Stimulated activated memory B cell treated with anti-CD40 and anti-IgM and Interleukin-4, amounts not matched to agents 10 μg/mL and 1 μg/mL and 100 μg/mL, for 72 hours (primary cell): ENCODE data around the gene C12orf75.
"Not testable (repeated sequence)": the region's sequence is repeated elsewhere in the genome, so short reads cannot be mapped to it uniquely, and the experiment has no call there.

Experiments used
- ATAC-seq: fragments of 150-1000 bp; cut with Tn5 transposase; 2 replicates; pipeline ENCODE4 v1.10.0; 2021
- H3K27ac Mint-ChIP-seq: one replicate; pipeline ENCODE4 v1.8.0; 2022; ENCODE audit warnings: mild to moderate bottlenecking, mixed read lengths
- H3K27me3 Mint-ChIP-seq: one replicate; pipeline ENCODE4 v1.8.0; 2022; ENCODE audit warnings: mixed read lengths
- H3K36me3 Mint-ChIP-seq: one replicate; pipeline ENCODE4 v1.8.0; 2022; ENCODE audit warnings: mixed read lengths
- H3K4me1 Mint-ChIP-seq: one replicate; pipeline ENCODE4 v1.8.0; 2022; ENCODE audit warnings: mixed read lengths
- H3K4me3 Mint-ChIP-seq: one replicate; pipeline ENCODE4 v1.8.0; 2022; ENCODE audit warnings: mild to moderate bottlenecking, moderate library complexity, mixed read lengths
- H3K9me3 Mint-ChIP-seq: one replicate; pipeline ENCODE4 v1.8.0; 2022; ENCODE audit warnings: mixed read lengths

C12orf75 gene

DNA sequence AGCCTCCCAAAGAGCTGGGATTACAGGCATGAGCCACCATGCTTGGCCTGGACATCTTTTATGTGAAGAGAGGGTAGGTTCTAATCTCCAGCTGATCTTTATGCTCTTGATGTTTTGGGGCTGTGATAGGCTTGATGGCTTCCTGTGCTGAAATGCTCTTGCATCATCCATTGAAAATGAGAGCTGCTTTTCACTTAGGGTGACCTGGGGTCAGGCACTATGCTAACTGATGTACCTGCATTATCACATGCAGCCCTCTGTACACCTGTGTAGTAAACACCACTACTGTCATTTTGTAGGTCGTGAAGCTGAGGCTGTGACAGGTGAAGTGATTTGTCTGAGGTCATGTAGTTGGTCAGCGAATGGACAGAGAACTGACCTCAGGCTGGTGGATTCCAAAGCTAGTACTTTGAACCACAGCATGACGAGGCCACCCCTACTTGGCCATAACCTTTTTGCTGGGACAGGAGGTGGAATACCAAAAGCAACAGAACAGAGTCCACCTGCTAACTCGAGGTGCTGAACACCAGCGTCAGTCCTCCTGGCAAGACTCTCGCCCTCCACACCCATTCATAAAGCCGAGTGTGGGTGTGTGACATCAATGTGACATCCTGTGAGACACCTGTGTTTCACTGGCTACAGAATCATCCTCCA lies 69.1 kb downstream of the C12orf75 start:
- no peak for ATAC-seq
- Mint-ChIP-seq H3K9me3 (peaks cover 12% of the 10 kb centered on the region), H3K27me3 (no peaks in the 10 kb centered on the region), H3K36me3 (peaks cover 13% of the 10 kb centered on the region), H3K4me3 (no peak overlapping the region), H3K27ac (no peak overlapping the region), H3K4me1 (no peaks in the 10 kb centered on the region)

- H3K27ac Mint-ChIP-seq, result no peak overlapping the region
- no peaks in the 10 kb centered on the region for H3K27me3 Mint-ChIP-seq
- H3K4me1 Mint-ChIP-seq, result no peaks in the 10 kb centered on the region
- H3K9me3 Mint-ChIP-seq, result peaks cover 13% of the 10 kb centered on the region
- no peak overlapping the region for H3K4me3 Mint-ChIP-seq
- H3K36me3 Mint-ChIP-seq, result peaks cover 15% of the 10 kb centered on the region
- ATAC-seq, result no peak
These were observed 69.7 kb downstream of the C12orf75 start for GRCh38 chr12:105400227-105400626.

DNA sequence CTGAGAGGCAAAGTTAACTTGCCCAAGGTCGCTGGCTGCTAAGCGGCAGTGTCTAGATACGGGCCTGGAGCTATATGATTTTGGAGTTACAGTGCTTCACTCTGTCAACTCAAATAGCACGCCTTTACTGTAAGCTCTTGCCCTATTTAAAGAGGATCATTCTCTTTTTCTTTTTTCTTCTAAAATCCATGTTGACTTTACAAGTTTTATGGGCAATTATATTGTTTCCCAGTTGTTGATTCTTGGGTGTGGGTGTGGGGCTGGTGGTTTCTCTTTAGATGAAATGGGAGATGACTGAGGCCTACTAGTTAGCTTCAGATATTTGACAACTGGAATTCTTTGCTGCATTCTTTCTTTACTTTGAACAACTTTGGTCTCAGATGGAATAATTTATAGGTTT lies 70.7 kb downstream of the C12orf75 start:
- H3K9me3 Mint-ChIP-seq, result peaks cover 13% of the 10 kb centered on the region
- H3K36me3 Mint-ChIP-seq, result peaks cover 15% of the 10 kb centered on the region
- H3K27me3 Mint-ChIP-seq, result no peaks in the 10 kb centered on the region
- no peak overlapping the region for H3K27ac Mint-ChIP-seq
- H3K4me1 Mint-ChIP-seq, result no peaks in the 10 kb centered on the region
- no peak overlapping the region for H3K4me3 Mint-ChIP-seq
- ATAC-seq, result no peak

DNA sequence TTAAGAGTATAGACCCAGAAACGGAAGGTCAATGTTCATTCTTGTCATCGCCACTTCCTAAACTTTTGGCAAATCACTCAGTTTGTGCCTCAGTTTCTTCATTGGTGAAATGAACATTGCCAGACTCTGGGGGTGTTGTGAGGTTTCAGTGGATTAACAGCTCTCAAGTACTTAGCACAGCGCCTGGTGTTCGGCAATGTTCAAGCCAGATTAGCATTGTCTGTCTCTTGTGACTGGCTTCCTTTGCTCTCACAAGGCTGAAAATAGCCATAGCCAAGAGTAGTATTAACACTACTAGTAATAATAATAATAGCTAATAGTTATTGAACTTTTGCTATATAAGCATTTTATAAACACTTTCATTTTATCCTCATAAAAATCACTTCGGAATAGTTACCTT lies 71.9 kb downstream of the C12orf75 start:
- Mint-ChIP-seq H3K4me3 (no peak overlapping the region), H3K27ac (no peak overlapping the region), H3K36me3 (peaks cover 15% of the 10 kb centered on the region), H3K4me1 (no peaks in the 10 kb centered on the region), H3K27me3 (no peaks in the 10 kb centered on the region), H3K9me3 (peaks cover 13% of the 10 kb centered on the region)
- no peak for ATAC-seq

DNA sequence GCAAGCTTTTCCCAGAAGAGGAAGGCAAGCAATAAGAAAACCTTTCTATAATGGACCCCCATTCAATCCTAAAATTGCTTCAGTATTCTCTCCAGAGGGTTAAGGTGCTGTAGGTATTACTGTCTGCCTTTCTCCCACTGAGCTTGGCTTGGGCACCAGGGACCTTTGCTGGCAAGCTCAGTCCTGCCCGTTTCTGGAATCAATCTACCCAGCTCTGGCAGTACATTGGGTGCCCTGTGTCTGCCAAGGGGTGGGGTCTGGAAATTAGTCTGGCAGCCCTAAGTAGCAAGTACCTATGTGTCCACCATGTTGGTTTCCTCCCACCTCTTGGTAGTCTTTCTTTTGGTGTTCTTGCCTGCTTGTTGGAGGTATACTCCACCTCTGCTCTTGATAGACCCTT lies 72.6 kb downstream of the C12orf75 start:
- Mint-ChIP-seq H3K4me1 (no peaks in the 10 kb centered on the region), H3K27me3 (no peaks in the 10 kb centered on the region), H3K27ac (no peak overlapping the region), H3K4me3 (no peak overlapping the region), H3K9me3 (peaks cover 11% of the 10 kb centered on the region), H3K36me3 (peaks cover 13% of the 10 kb centered on the region)
- no peak for ATAC-seq

DNA sequence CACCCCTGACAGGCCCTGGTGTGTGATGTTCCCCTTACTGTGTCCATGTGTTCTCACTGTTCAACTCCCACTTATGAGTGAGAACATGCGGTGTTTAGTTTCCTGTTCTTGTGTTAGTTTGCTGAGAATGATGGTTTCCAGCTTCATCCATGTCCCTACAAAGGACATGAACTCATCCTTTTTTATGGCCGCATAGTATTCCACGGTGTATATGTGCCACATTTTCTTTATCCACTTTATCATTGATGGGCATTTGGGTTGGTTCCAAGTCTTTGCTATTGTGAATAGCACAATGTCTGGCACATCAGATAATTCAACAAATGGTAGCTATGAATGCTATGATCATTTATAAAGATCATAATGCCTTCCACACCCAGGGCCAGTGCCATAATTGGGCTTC lies 73.6 kb downstream of the C12orf75 start:
- not testable (repeated sequence) for H3K4me1 Mint-ChIP-seq, H3K9me3 Mint-ChIP-seq, H3K36me3 Mint-ChIP-seq, H3K27me3 Mint-ChIP-seq, H3K4me3 Mint-ChIP-seq, ATAC-seq, H3K27ac Mint-ChIP-seq

GRCh38 chr12:105406497-105406896 lies 76.0 kb downstream of the C12orf75 start:
- ATAC-seq, result no peak
- Mint-ChIP-seq H3K27ac (no peak overlapping the region), H3K4me1 (peaks cover 8% of the 10 kb centered on the region), H3K4me3 (no peak overlapping the region), H3K27me3 (peaks cover 30% of the 10 kb centered on the region), H3K9me3 (peaks cover 3% of the 10 kb centered on the region), H3K36me3 (peaks cover 7% of the 10 kb centered on the region)

- peaks cover 3% of the 10 kb centered on the region for H3K9me3 Mint-ChIP-seq
- no peak for ATAC-seq
- peaks cover 51% of the 10 kb centered on the region for H3K27me3 Mint-ChIP-seq
- no peak overlapping the region for H3K4me3 Mint-ChIP-seq
- H3K4me1 Mint-ChIP-seq, result peaks cover 8% of the 10 kb centered on the region
- peaks cover 5% of the 10 kb centered on the region for H3K36me3 Mint-ChIP-seq
- H3K27ac Mint-ChIP-seq, result no peak overlapping the region
These were observed 78.8 kb downstream of the C12orf75 start for GRCh38 chr12:105409279-105409678.

GRCh38 chr12:105409801-105410471 lies 79.4 kb downstream of the C12orf75 start:
- H3K27ac Mint-ChIP-seq, result no peak overlapping the region
- H3K4me3 Mint-ChIP-seq, result peak overlapping the region; percentile 3
- peaks cover 51% of the 10 kb centered on the region for H3K27me3 Mint-ChIP-seq
- H3K36me3 Mint-ChIP-seq, result no peaks in the 10 kb centered on the region
- no peak for ATAC-seq
- H3K9me3 Mint-ChIP-seq, result no peaks in the 10 kb centered on the region
- peaks cover 8% of the 10 kb centered on the region for H3K4me1 Mint-ChIP-seq

DNA sequence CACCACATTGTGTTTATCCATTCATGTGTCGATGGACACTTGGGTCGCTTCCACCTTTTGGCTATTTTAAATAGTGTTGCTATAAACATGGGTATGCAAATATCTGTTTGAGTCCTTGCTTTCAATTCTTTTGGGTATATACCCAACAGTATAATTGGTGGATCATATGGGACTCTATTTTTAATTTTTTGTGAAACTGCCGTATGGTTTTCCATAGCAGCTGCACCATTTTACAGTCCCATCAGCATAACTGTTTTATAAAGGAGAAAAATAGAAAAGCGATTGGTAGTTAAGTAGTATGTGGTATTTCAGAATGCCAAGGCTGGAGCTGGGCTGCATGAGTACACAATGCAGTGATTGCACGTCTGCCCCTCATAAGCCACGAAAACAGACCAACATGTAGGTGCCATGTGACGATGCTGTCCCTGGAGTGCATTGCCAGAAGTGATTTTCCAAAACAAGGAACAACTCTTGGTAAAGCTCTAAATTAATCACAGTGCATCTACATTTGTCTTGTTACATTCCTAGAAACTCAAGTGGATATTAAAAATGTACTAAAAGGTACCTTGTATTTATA lies 83.5 kb downstream of the C12orf75 start:
- no peak overlapping the region for H3K4me3 Mint-ChIP-seq
- peaks cover 8% of the 10 kb centered on the region for H3K4me1 Mint-ChIP-seq
- no peak overlapping the region for H3K27ac Mint-ChIP-seq
- H3K36me3 Mint-ChIP-seq, result no peaks in the 10 kb centered on the region
- H3K9me3 Mint-ChIP-seq, result no peaks in the 10 kb centered on the region
- H3K27me3 Mint-ChIP-seq, result peaks cover 56% of the 10 kb centered on the region
- no peak for ATAC-seq

DNA sequence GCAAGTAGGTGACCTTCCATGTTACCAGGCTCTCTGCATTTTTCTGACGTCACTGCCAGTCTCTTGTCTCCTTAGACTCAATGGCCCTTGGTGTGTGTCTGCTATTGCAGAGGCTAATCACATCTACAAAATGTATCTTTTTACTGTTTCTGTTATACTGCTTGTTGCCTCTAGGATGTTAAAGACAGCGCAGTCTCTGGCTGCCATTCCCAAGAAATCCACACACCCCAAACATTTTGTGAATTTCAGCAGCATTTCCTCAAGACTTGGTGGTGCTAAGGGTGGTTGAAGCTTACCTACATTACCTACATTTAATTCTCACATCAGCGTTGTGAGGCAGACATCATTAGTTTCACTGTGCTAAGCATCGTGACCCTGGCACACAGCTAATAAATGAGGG lies 87.2 kb downstream of the C12orf75 start:
- Mint-ChIP-seq H3K36me3 (no peaks in the 10 kb centered on the region), H3K9me3 (no peaks in the 10 kb centered on the region), H3K27ac (no peak overlapping the region), H3K4me1 (no peaks in the 10 kb centered on the region), H3K4me3 (no peak overlapping the region), H3K27me3 (peaks cover 21% of the 10 kb centered on the region)
- ATAC-seq, result no peak

DNA sequence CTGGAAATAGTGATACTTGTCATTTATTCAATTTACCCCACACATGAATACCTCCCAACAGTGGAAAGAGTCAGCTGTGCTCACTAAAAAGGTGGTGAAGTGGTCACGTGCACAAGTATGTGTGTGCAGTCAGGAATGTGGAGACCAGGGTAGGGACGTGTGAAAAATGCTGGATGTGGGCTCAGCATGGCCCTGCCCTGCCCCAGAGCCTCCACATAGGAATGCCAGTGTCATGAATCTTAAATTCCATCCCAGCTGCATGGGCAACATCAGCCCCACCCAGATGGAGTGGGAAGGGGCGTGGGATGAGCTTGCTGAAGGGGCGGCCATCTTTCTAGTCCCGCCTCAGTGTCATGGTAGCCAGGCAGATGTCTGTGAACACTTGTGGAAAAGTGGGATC lies 87.7 kb downstream of the C12orf75 start:
- no peak for ATAC-seq
- Mint-ChIP-seq H3K27ac (no peak overlapping the region), H3K4me3 (no peak overlapping the region), H3K36me3 (no peaks in the 10 kb centered on the region), H3K27me3 (peaks cover 16% of the 10 kb centered on the region), H3K4me1 (no peaks in the 10 kb centered on the region), H3K9me3 (no peaks in the 10 kb centered on the region)

GRCh38 chr12:105418821-105419291 lies 88.4 kb downstream of the C12orf75 start:
- H3K4me1 Mint-ChIP-seq, result no peaks in the 10 kb centered on the region
- H3K27me3 Mint-ChIP-seq, result peaks cover 12% of the 10 kb centered on the region
- no peak for ATAC-seq
- no peaks in the 10 kb centered on the region for H3K9me3 Mint-ChIP-seq
- no peaks in the 10 kb centered on the region for H3K36me3 Mint-ChIP-seq
- no peak overlapping the region for H3K27ac Mint-ChIP-seq
- no peak overlapping the region for H3K4me3 Mint-ChIP-seq

- ATAC-seq, result no peak
These were observed 89.1 kb downstream of the C12orf75 start for GRCh38 chr12:105419606-105420005.

GRCh38 chr12:105420046-105420445 lies 89.6 kb downstream of the C12orf75 start:
- peaks cover 20% of the 10 kb centered on the region for H3K27me3 Mint-ChIP-seq
- H3K36me3 Mint-ChIP-seq, result no peaks in the 10 kb centered on the region
- no peak overlapping the region for H3K27ac Mint-ChIP-seq
- ATAC-seq, result no peak
- H3K9me3 Mint-ChIP-seq, result no peaks in the 10 kb centered on the region
- no peaks in the 10 kb centered on the region for H3K4me1 Mint-ChIP-seq
- H3K4me3 Mint-ChIP-seq, result no peak overlapping the region

More at GRCh38 chr12:105419606-105420005, 89.1 kb downstream of the C12orf75 start:
- Mint-ChIP-seq H3K4me1 (no peaks in the 10 kb centered on the region), H3K27me3 (peaks cover 16% of the 10 kb centered on the region), H3K36me3 (no peaks in the 10 kb centered on the region), H3K9me3 (no peaks in the 10 kb centered on the region), H3K4me3 (no peak overlapping the region), H3K27ac (no peak overlapping the region)
